ENCODE data around the gene TUBB3. TPM values are rescaled to one million over a fixed set of nuclear protein-coding genes. Genes with fewer than 3 reads are reported as not detected.
A peak's percentile ranks its signal among the peaks of the same experiment; 100 is the strongest.
"Not testable (repeated sequence)": the region's sequence is repeated elsewhere in the genome, so short reads cannot be mapped to it uniquely, and the experiment has no call there.

TUBB3 gene
- total RNA-seq: 84.9 and 95.8 TPM in 2 replicates
- long read RNA-seq, transcript TUBB3-206 (4 exons, 1,978 nt): minor isoform, 9 of 124 reads
- long read RNA-seq, transcript TUBB3-201 (4 exons, 1,769 nt): major isoform, 107 of 124 reads
- long read RNA-seq, partial matches to known transcripts: 2 of 124 reads
- long read RNA-seq, other reads (novel, unspliced or antisense): 6 of 124 reads

GRCh38 chr16:89922884-89923639 is at the start of gene TUBB3:
TUBB3 (plus strand) TSS chr16:89923342; CDS start chr16:89923402, 60 bp downstream.
- Mint-ChIP-seq H3K9me3 (ENCODE audit: unreplicated experiment) (no peaks in the 10 kb centered on the region), H3K4me1 (ENCODE audit: unreplicated experiment) (peaks cover 51% of the 10 kb centered on the region), H3K27me3 (ENCODE audit: unreplicated experiment) (no peaks in the 10 kb centered on the region), H3K36me3 (ENCODE audit: unreplicated experiment) (peaks cover 3% of the 10 kb centered on the region), H3K27ac (ENCODE audit: unreplicated experiment) (peak within 1 kb of the TSS; percentile 99), H3K4me3 (ENCODE audit: unreplicated experiment) (peak within 1 kb of the TSS; percentile 88)
- TF ChIP-seq, protein P1, sequence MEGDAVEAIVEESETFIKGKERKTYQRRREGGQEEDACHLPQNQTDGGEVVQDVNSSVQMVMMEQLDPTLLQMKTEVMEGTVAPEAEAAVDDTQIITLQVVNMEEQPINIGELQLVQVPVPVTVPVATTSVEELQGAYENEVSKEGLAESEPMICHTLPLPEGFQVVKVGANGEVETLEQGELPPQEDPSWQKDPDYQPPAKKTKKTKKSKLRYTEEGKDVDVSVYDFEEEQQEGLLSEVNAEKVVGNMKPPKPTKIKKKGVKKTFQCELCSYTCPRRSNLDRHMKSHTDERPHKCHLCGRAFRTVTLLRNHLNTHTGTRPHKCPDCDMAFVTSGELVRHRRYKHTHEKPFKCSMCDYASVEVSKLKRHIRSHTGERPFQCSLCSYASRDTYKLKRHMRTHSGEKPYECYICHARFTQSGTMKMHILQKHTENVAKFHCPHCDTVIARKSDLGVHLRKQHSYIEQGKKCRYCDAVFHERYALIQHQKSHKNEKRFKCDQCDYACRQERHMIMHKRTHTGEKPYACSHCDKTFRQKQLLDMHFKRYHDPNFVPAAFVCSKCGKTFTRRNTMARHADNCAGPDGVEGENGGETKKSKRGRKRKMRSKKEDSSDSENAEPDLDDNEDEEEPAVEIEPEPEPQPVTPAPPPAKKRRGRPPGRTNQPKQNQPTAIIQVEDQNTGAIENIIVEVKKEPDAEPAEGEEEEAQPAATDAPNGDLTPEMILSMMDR (IDR thresholded peaks at IDR 0.05): no peak
- peak; percentile 95 for DNase-seq (ENCODE audit: extremely low spot score, unreplicated experiment)

- Mint-ChIP-seq H3K9me3 (ENCODE audit: unreplicated experiment) (no peaks in the 10 kb centered on the region), H3K4me3 (ENCODE audit: unreplicated experiment) (peak overlapping the region; percentile 90), H3K27ac (ENCODE audit: unreplicated experiment) (peak overlapping the region; percentile 99), H3K4me1 (ENCODE audit: unreplicated experiment) (peaks cover 11% of the 10 kb centered on the region), H3K36me3 (ENCODE audit: unreplicated experiment) (peaks cover 15% of the 10 kb centered on the region), H3K27me3 (ENCODE audit: unreplicated experiment) (no peaks in the 10 kb centered on the region)
- TF ChIP-seq, protein P1 (IDR thresholded peaks at IDR 0.05): no peak
- DNase-seq (ENCODE audit: extremely low spot score, unreplicated experiment): peak; percentile 99
Measured at GRCh38 chr16:89873972-89874689, 49.0 kb upstream of the TUBB3 start.

DNA sequence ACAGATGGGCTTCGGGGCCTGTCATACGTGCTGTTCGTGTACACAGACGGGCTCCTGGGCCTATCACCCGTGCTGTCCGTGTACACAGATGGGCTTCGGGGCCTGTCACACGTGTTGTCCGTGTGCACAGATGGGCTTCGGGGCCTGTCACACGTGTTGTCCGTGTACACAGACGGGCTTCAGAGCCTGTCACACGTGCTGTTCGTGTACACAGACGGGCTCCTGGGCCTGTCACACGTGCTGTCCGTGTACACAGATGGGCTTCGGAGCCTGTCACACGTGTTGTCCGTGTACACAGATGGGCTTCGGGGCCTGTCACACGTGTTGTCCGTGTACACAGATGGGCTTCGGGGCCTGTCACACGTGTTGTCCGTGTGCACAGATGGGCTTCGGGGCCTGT is 44.0 kb upstream of the TUBB3 start:
- H3K36me3 Mint-ChIP-seq (ENCODE audit: unreplicated experiment): peaks cover 33% of the 10 kb centered on the region
- H3K27me3 Mint-ChIP-seq (ENCODE audit: unreplicated experiment); H3K27ac Mint-ChIP-seq (ENCODE audit: unreplicated experiment); H3K4me1 Mint-ChIP-seq (ENCODE audit: unreplicated experiment); H3K4me3 Mint-ChIP-seq (ENCODE audit: unreplicated experiment); H3K9me3 Mint-ChIP-seq (ENCODE audit: unreplicated experiment); DNase-seq (ENCODE audit: extremely low spot score, unreplicated experiment): not testable (repeated sequence)

DNA sequence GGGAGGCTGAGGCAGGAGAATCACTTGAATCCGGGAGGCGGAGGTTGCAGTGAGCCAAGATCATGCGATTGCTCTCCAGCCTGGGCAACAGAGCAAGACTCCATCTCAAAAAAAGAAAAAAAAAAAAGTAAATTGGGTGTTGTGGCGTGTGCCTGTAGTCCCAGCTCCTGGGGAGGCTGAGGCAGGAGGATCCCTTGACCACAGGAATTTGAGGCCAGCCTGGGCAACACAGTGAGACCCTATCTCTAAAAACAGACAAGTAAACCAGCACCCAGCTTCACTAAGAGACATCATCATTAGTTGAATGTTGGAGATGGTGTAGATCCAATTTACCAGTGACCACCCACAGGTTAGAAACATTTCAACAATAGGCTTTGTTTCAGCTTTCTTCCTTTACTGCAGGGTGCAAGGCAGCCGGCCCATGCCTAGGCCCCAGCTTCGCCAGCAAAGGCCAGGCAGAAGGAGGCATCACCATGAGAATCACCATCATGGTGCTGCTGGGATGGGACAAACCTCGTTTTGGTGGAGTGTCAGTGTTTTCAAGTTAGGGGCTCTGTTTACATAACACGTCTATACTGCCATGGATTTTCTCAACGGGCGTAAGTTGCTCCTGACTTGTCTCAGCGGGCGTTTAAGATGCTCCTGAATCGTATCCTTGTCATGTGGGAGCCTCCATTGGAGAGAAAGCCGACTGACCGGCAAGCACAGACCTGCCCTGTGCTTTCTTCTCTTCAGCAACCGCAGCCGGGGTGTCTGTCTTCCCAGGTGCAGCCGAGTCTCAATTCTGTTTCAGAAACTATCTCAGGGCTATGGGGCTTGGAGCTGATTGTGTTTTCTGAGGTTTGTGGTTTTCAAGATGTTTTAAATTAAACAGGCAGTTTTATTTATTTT is 42.4 kb upstream of the TUBB3 start:
- Mint-ChIP-seq H3K9me3 (ENCODE audit: unreplicated experiment) (no peaks in the 10 kb centered on the region), H3K27ac (ENCODE audit: unreplicated experiment) (peak overlapping the region; percentile 38), H3K4me3 (ENCODE audit: unreplicated experiment) (no peak overlapping the region), H3K36me3 (ENCODE audit: unreplicated experiment) (peaks cover 39% of the 10 kb centered on the region), H3K4me1 (ENCODE audit: unreplicated experiment) (no peaks in the 10 kb centered on the region), H3K27me3 (ENCODE audit: unreplicated experiment) (no peaks in the 10 kb centered on the region)
- no peak for DNase-seq (ENCODE audit: extremely low spot score, unreplicated experiment)
- TF ChIP-seq, protein P1 (IDR thresholded peaks at IDR 0.05): no peak

GRCh38 chr16:89881368-89881730 is 41.8 kb upstream of the TUBB3 start:
- Mint-ChIP-seq H3K27me3 (ENCODE audit: unreplicated experiment) (no peaks in the 10 kb centered on the region), H3K4me3 (ENCODE audit: unreplicated experiment) (no peak overlapping the region), H3K4me1 (ENCODE audit: unreplicated experiment) (no peaks in the 10 kb centered on the region), H3K27ac (ENCODE audit: unreplicated experiment) (no peak overlapping the region), H3K9me3 (ENCODE audit: unreplicated experiment) (no peaks in the 10 kb centered on the region), H3K36me3 (ENCODE audit: unreplicated experiment) (peaks cover 38% of the 10 kb centered on the region)
- TF ChIP-seq, protein P1 (IDR thresholded peaks at IDR 0.05): no peak
- no peak for DNase-seq (ENCODE audit: extremely low spot score, unreplicated experiment)

Measured in osteocyte (in vitro differentiated cells).